CD4-positive, alpha-beta T cell treated with Interferon gamma for 1 hour (primary cell): ENCODE measurements around the gene DDC.

Source experiments
- DNase-seq: peaks from one replicate; pipeline ENCODE4 v3.0.0-alpha.2; 2020

DDC gene

GRCh38 chr7:50449501-50449880 is 115.7 kb downstream of the DDC start:
- DNase-seq: no peak

DNA sequence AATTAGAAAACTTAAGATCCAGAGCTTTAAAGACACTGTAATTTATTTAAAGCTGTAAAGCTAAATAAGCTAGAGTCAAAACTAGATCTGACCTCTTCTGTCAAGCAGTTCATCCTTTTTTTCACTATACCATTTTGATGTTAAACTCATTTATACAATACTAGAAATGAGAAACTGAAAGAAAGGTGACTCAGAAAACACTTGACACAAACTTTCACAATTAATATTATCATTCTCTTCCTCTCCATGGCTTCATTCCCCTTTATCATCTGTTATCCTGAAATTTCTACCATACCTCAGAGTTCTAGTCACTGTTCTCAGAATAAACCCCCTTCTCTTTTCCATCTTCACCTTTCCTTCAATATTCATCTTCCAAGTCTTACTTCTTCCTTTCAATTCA is 116.4 kb downstream of the DDC start:
- DNase-seq: no peak

- no peak for DNase-seq
These were observed 118.7 kb downstream of the DDC start for GRCh38 chr7:50446542-50446960.

GRCh38 chr7:50436133-50436806 is 128.9 kb downstream of the DDC start:
- DNase-seq: no peak

DNA sequence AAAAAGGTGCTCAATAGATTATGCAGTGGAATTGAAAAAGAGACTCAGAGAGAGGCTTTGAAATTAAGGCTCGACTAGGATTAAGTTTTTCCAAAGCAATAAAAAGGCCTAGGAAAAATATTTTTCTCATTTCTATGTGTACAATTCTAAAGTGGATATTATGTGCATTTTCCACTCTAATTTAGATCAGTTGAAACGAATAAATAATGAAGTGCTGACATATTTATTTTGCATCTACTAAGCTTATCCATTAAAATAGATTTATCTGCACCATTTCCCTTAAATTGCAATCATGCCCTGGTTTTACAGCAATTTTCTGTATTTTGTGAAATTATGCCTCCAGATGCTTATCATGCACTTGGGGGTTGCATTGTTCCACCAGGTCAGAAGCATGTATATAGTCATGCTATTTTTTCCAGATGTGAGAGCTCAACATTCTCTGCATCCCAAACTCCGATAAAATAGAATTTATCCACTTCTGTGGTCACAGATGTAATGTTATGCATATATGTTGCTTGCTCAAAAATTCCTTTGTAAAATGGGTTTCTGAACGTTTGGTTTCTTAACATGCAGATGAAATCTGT is 133.4 kb downstream of the DDC start:
- DNase-seq: no peak

GRCh38 chr7:50431316-50431715 is 133.9 kb downstream of the DDC start:
- no peak for DNase-seq

DNA sequence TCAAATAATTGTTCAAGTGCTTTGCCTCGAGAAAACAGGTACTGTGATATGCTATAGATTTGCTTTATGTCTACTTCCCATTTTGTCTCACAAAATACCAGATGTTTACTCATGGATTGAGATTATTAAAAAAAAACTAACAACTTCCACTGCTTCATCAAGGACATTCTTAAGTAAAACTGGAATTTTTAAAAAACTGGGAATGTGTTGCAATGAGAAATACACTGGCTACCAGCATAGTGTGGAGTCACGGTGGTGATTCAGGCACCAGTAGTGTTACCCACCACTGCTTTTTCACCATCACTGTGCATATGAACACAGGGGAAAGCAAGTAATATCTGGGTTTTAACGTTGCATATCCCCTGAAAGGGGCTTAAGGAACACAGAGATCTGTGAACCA is 136.3 kb downstream of the DDC start:
- DNase-seq: no peak

DNA sequence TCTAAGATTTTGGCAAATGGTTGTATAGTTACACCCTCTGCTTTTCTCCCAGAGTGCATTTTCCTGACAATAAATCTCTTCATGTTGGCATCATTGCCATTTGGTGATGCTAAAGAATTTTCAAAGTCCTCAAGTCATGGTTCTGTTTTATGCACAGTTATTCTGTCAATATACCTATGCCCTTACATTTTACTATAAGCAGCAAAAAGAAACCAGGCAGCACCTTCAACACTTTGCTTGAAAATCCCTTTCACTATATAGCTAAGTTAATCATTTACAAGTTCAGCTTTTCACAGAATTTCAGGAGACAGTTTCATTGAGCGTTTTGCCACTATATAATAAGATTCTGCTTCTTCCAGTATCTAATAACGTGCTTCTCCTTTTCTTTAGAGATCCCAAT is 137.7 kb downstream of the DDC start:
- no peak for DNase-seq

DNA sequence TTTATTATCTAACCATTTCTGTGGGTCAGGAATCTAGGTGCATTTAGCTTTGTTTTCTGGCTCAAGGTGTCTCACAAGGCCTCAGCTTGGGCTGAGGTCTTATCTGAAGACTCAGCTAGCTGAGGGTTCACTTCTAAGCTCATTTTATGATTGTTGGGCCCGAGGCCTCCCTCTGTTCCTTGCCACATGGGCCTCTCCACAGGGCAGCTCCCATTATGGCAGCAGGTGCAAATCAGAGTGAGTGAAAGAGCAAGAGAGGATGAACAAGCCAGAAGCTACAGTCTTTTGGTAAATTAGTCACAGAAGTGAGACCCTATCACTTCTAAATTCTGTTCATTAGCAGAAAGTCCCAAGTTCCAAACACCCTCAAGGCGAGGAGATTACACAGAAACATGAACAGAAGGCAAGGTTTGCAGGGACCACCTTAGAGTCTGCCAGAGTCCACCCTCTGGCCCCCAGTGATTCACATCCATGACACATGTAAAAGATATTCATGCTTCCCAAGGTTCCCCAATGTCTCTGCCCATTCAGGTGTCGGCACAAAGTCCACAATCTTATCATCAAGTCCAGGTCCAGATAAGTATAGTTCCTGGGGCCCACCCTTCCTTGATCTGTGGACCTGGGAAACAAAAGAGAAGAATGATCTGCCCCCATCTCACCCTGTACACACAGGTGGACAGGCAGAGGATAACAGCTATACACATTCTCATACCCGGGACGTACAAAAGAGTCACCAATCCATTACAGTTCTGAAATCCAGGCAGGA is 138.7 kb downstream of the DDC start:
- no peak for DNase-seq

GRCh38 chr7:50425318-50425717 is 139.9 kb downstream of the DDC start:
- DNase-seq: no peak

GRCh38 chr7:50423860-50424259 is 141.3 kb downstream of the DDC start:
- no peak for DNase-seq

GRCh38 chr7:50422858-50423257 is 142.3 kb downstream of the DDC start:
- DNase-seq: no peak

DNA sequence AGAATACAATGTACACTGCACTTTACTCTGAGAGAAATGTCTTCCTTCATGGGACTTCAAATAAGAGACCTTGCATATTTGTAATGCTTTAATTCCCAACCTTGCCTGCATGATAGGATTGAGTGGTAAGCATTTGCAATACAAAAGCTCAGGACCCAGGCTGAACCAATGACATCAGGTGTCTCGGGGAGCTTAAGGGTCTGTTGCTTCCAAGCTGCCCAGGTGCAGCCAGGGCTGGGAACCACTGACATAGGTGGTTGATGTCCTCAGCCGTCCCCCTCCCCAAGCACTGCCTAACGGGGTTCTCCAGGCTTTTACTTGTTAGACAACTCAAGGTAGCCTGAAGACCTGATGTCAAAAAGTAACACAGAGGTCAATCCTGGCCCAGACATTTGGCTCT is 144.2 kb downstream of the DDC start:
- DNase-seq: no peak

- DNase-seq: no peak
These were observed 146.5 kb downstream of the DDC start for GRCh38 chr7:50418526-50419290.

DNA sequence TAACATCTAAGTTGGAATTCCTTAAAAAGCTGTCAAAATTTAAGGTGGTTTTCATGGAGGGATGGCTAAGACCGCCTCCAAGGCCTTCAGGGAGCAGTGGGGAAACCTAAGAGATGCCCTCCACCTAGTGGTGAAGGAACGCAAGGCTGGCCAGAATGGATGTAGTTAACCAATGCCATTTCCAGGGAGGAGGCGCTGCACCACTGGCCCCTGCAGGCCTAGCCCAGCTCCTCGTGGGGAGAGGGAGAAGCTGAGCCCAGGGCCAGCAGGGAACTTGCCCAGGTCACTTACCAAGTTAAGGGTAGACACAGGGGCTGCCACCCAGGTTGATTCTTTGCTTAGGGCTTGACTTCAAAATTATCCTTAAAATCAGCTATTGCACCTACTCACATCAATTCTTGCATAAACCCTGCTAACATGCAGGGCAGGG is 147.1 kb downstream of the DDC start:
- peak; percentile 71 for DNase-seq

GRCh38 chr7:50416527-50417182 is 148.6 kb downstream of the DDC start:
- DNase-seq: peak; percentile 28

DNA sequence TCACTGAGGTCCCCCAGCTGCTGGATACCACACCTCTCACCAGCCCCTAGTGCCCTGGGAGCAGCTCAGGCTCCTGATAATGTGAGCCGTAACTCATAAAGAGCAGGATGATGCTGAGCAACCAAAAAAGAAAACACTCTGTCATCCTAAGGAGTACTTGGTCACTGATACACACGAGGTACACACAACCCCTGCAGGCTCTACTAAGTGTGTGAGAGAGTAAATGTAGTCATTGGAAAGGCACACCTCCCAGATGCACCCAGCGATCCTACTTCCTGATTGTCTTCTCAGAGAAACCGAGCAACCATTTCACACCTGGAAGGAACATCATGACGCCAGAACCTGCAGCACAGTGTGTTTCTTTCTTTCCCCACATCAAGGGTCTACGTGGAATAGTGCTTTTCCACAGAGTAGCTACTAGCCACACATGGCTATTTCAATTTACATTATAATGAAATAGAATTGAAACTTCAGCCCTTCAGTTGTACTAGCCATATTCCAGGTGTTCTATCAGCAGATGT is 149.3 kb downstream of the DDC start:
- DNase-seq: no peak

- no peak for DNase-seq
These were observed 151.6 kb downstream of the DDC start for GRCh38 chr7:50413561-50413960.

GRCh38 chr7:50412973-50413372 is 152.2 kb downstream of the DDC start:
- peak; percentile 14 for DNase-seq

- DNase-seq: no peak
These were observed 153.9 kb downstream of the DDC start for GRCh38 chr7:50411332-50411731.

DNA sequence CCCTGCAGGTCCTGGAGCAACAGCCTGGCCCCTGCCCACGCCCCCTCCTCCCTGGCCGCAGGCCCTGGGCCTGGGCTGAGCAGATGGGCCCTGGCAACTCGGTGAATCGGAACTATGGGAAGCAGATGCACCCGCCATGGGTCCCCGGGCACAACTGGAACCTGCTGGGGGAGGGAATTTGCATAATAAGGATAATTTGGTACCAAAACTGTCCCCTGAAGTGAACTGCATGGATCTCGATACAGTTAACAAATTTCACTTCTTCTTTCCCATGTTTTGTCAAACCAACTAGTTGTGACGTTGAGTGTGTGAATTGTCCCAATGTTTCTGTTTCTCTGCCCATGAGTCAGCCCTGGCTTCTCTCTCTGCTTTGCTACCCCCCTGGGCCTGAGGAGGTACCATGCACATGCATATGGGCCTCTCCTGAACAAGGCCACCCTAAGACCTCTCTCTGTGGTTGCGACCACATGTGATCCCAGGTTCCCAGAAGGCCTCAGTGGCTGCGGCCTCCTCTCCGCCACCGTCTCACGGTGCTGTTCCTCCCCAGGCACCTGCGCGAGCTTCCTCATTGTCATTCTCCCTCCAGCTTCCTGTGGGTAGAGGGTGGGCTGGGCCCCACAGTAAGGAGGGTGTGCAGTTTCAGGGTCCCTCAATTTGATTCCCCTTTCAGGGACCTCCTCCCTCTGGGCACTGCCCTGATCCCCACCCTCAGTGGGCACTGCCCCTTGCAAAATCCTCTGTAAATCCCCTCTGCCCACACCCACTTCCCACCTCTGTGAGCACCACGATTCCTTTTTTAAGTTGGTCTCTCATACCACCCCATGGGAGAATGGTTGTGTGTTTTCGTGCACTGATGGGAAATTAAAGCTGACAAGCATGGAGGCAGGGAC is 155.1 kb downstream of the DDC start:
- DNase-seq: peak; percentile 47
